ENCODE results near the gene CENPK.

- TF ChIP-seq CEBPB (IDR thresholded peaks at IDR 0.05): no peak
- TF ChIP-seq EP300 (IDR thresholded peaks at IDR 0.05; ENCODE audit: borderline replicate concordance): no peak
- TF ChIP-seq FOXM1 (IDR thresholded peaks at IDR 0.05; ENCODE audit: borderline replicate concordance, low read depth): no peak
- TF ChIP-seq TAF1 (IDR thresholded peaks at IDR 0.05; ENCODE audit: low read depth): no peak
- TF ChIP-seq REST (IDR thresholded peaks at IDR 0.05; ENCODE audit: low read depth): no peak
Measured at GRCh38 chr5:65535529-65535987, 27.4 kb downstream of the CENPK start.

All from Ishikawa (cell line).